A549 (cell line): Measurements from ENCODE around the gene DHRS4L2. TPM values are rescaled to one million over a fixed set of nuclear protein-coding genes. Genes with fewer than 3 reads are reported as not detected.
"Not testable (repeated sequence)": the region's sequence is repeated elsewhere in the genome, so short reads cannot be mapped to it uniquely, and the experiment has no call there.

Experiments
- ATAC-seq, 2 experiments: fragments of 200-7000 bp in 1 of 2; fragments of >200 bp in 1 of 2; cut with Nextera tagmentation in 1 of 2; cut with Tn5 transposase in 1 of 2; 3 replicates each; pipeline versions ENCODE4 v1.8.0 to v1.9.1; 2018 to 2020; ENCODE audit warnings: mild to moderate bottlenecking in 1 of 2, moderate library complexity in 1 of 2
- CTCF ChIA-PET: fragments of 300-600 bp; sonication (Branson Sonifier 250); formaldehyde crosslinking; extraction: SDS; loops from one replicate; lab custom pipeline; 2021; ENCODE audit warnings: antibody characterized with exemption, inconsistent platforms; lab: Yijun Ruan, JAX
- POLR2A ChIA-PET: fragments of 350-600 bp; formaldehyde crosslinking; extraction: SDS; loops from one replicate; lab custom pipeline; 2021; ENCODE audit warnings: antibody characterized with exemption, inconsistent platforms; lab: Yijun Ruan, JAX
- DNase-seq, 2 experiments: peaks; one replicate each; pipeline versions ENCODE4 v3.0.0 to v3.0.0-alpha.2; 2011 to 2016; ENCODE audit warnings: low read depth in 1 of 2, low spot score in 1 of 2
- FAIRE-seq: peaks from 2 replicates; lab custom pipeline; 2011; peaks lifted over from hg19 to GRCh38; lab: Jason Lieb, UNC
- H3K27ac ChIP-seq, 2 experiments: fragments of >200 bp; sonication (Bioruptor Twin); formaldehyde crosslinking; 3 replicates each; pipeline ENCODE4 v1.5.1; 2016 to 2017
- H3K4me1 ChIP-seq: fragments of >200 bp; sonication (Bioruptor Twin); formaldehyde crosslinking; 3 replicates; pipeline ENCODE4 v1.6.1; 2016
- H3K4me2 ChIP-seq: fragments of >200 bp; sonication (Bioruptor Twin); formaldehyde crosslinking; 3 replicates; pipeline ENCODE4 v1.6.1; 2016
- H3K4me3 ChIP-seq: fragments of >200 bp; sonication (Bioruptor Twin); formaldehyde crosslinking; 3 replicates; pipeline ENCODE4 v1.5.1; 2016
- H3K9me3 ChIP-seq: fragments of >200 bp; sonication (Bioruptor Twin); formaldehyde crosslinking; 3 replicates; pipeline ENCODE4 v1.6.1; 2016
- CBX8 ChIP-seq: fragments of 200-600 bp; sonication (generic); IDR thresholded peaks from 2 replicates; pipeline ENCODE4 v1.6.1; 2016
- CEBPB ChIP-seq, 2 experiments: fragments of >200 bp in 1 of 2; sonication (Bioruptor Twin) in 1 of 2; formaldehyde crosslinking in 1 of 2; IDR thresholded peaks; 2 replicates each; pipeline ENCODE4 v1.6.1; 2012 to 2016
- CHD4 ChIP-seq: fragments of 200-600 bp; sonication (generic); IDR thresholded peaks from 2 replicates; pipeline ENCODE4 v1.6.1; 2016; ENCODE audit warnings: antibody characterized with exemption, mild to moderate bottlenecking, borderline replicate concordance
- EP300 ChIP-seq, 2 experiments: fragments of >200 bp; sonication (Bioruptor Twin); formaldehyde crosslinking; IDR thresholded peaks; 2 replicates in 1 of 2; 3 replicates in 1 of 2; pipeline ENCODE4 v1.6.1; 2016 to 2017
- ESRRA ChIP-seq: fragments of 150-350 bp; IDR thresholded peaks from 2 replicates; pipeline ENCODE4 v1.6.1; 2014; ENCODE audit warnings: mild to moderate bottlenecking, low read length, borderline replicate concordance
- FOSB ChIP-seq: fragments of 250-450 bp; sonication (Bioruptor Pico); IDR thresholded peaks from 2 replicates; pipeline ENCODE4 v1.5.0; 2020; ENCODE audit warnings: mild to moderate bottlenecking, moderate library complexity
- FOSL2 ChIP-seq, 2 experiments: fragments of 450-650 bp in 1 of 2; fragments of >200 bp in 1 of 2; sonication (Bioruptor Twin) in 1 of 2; formaldehyde crosslinking; IDR thresholded peaks; 2 replicates each; pipeline versions ENCODE4 v1.5.0 to v1.6.1; 2016 to 2020; ENCODE audit warnings: mild to moderate bottlenecking in 1 of 2, moderate library complexity in 1 of 2
- GATA3 ChIP-seq: IDR thresholded peaks from 2 replicates; pipeline ENCODE4 v1.6.1; 2012; ENCODE audit warnings: borderline replicate concordance
- HDAC2 ChIP-seq: fragments of 200-600 bp; sonication (generic); IDR thresholded peaks from 2 replicates; pipeline ENCODE4 v1.6.1; 2016
- HOXB13 ChIP-seq: fragments of 250-450 bp; sonication (Bioruptor Pico); IDR thresholded peaks from 2 replicates; pipeline ENCODE4 v1.5.0; 2020; ENCODE audit warnings: low read depth, mild to moderate bottlenecking, moderate library complexity
- JUN ChIP-seq, 2 experiments: fragments of >200 bp; sonication (Bioruptor Twin); formaldehyde crosslinking; IDR thresholded peaks; 2 replicates in 1 of 2; 3 replicates in 1 of 2; pipeline ENCODE4 v1.6.1; 2016 to 2017
- JUNB ChIP-seq: fragments of >200 bp; sonication (Bioruptor Twin); formaldehyde crosslinking; IDR thresholded peaks from 2 replicates; pipeline ENCODE4 v1.6.1; 2016
- KDM1A ChIP-seq: fragments of 200-600 bp; sonication (generic); IDR thresholded peaks from 2 replicates; pipeline ENCODE4 v1.6.1; 2016; ENCODE audit warnings: low read depth, mild to moderate bottlenecking
- MAFK ChIP-seq: fragments of 450-650 bp; IDR thresholded peaks from 2 replicates; pipeline ENCODE4 v1.6.1; 2014; ENCODE audit not compliant: partially characterized antibody
- NFE2L2 ChIP-seq: fragments of 150-350 bp; conservative IDR thresholded peaks from 2 replicates; pipeline ENCODE4 v1.6.1; 2014; ENCODE audit warnings: low read length
- PHF8 ChIP-seq: fragments of 200-600 bp; sonication (generic); IDR thresholded peaks from 2 replicates; pipeline ENCODE4 v1.6.1; 2016; ENCODE audit warnings: low read depth, mild to moderate bottlenecking, antibody characterized with exemption, moderate library complexity, borderline replicate concordance
- RAD21 ChIP-seq, 2 experiments: fragments of >200 bp in 1 of 2; sonication (Bioruptor Twin) in 1 of 2; formaldehyde crosslinking in 1 of 2; IDR thresholded peaks in 1 of 2; conservative IDR thresholded peaks in 1 of 2; 2 replicates in 1 of 2; 3 replicates in 1 of 2; pipeline ENCODE4 v1.6.1; 2012 to 2018; ENCODE audit warnings: inconsistent platforms in 1 of 2
- SMC3 ChIP-seq: fragments of >200 bp; sonication (Bioruptor Twin); formaldehyde crosslinking; IDR thresholded peaks from 3 replicates; pipeline ENCODE4 v1.6.1; 2018; ENCODE audit warnings: inconsistent platforms
- SREBF2 ChIP-seq: fragments of 450-650 bp; IDR thresholded peaks from 2 replicates; pipeline ENCODE4 v1.6.1; 2014; ENCODE audit warnings: mild to moderate bottlenecking, moderate library complexity
- ZC3H11A ChIP-seq: fragments of 450-650 bp; IDR thresholded peaks from 2 replicates; pipeline ENCODE4 v1.6.1; 2014; ENCODE audit warnings: antibody characterized with exemption, mild to moderate bottlenecking
- WGBS: methylation state at CpG from one replicate; pipeline ENCODE4 v1.1.6; 2017; ENCODE audit errors: missing lambda C conversion rate; 5-methylcytosine and 5-hydroxymethylcytosine counted together
- polyA plus RNA-seq, 4 experiments: library from polyadenylated mRNA; depleted of rRNA in 3 of 4; stranded (reverse); fragments of >200 nt; fragmentation: RNase III in 1 of 4; extraction: RNeasy Plus Mini Kit Qiagen cat#74134 plus additional on column Dnase treatment in 1 of 4; gene quantifications; 2 replicates in 3 of 4; 3 replicates in 1 of 4; pipeline ENCODE4 v1.2.3, GENCODE V29; 2011 to 2017
- TF ChIP-seq, protein P1 (sequence below): fragments of >200 bp; sonication (Bioruptor Twin); formaldehyde crosslinking; IDR thresholded peaks from 2 replicates; pipeline ENCODE4 v1.6.1; 2016
- TF ChIP-seq, protein P2 (sequence below): fragments of >200 bp; sonication (Bioruptor Twin); formaldehyde crosslinking; IDR thresholded peaks from 3 replicates; pipeline ENCODE4 v1.6.1; 2016
- TF ChIP-seq, protein P3 (sequence below): IDR thresholded peaks from 2 replicates; pipeline ENCODE4 v1.6.1; 2012
- TF ChIP-seq, protein P4 (sequence below): IDR thresholded peaks from 2 replicates; pipeline ENCODE4 v1.6.1; 2012; ENCODE audit warnings: low read depth, borderline replicate concordance

Gene DHRS4L2
- polyA plus RNA-seq, 2 of the 4 experiments (the other 2 are of a cell fraction) = 18.8 to 25.6 TPM

DNA sequence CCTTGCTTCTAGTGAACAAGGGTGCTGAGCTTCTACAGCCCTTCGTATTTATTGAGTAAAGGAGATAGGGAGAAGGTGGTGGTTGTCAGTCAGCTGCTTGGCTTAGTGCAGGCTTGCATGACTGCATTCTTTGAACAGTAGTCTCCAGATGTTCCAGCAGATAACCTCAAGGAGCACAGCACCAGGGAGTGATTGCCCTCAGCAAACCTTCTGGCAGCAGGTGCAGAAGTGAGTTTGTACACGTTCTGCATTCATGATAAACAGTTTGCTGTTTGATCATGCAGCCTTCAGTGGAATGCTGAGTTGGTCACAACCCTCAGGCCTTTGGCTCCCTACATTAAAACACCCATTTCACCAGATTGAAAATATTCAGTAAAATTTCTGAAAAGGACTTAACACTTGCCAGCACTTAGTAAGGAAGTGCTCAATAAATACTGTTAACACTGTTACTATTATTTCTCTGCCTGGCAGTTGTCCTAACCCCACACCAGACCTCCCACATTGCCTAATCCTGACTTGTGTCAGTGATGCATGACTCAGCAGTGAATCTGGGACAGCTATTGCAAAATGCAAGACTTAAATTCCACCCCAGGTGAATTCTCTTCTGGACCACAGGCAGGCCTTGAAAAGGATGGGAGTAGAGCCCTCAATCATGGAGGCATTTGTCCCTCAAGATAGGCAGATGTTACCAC is 44.1 kb downstream of the DHRS4L2 start:
- CTCF ChIA-PET = interaction anchor here (0.8 to 2.5 kb wide), 8 partner anchors 11 to 474 kb away, joined by 3 to 14 read pairs (median 4); no protein-coding TSS in a partner anchor
- Histone ChIP-seq H3K4me1 (peaks cover 52% of the 10 kb centered on the region), H3K9me3 (no peaks in the 10 kb centered on the region), H3K4me3 (no peak overlapping the region), H3K27ac (peak overlapping the region; percentile 86 to 95), H3K4me2 (peak overlapping the region; percentile 80)
- no peak for FAIRE-seq
- peak; percentile 22 to 61 for ATAC-seq
- POLR2A ChIA-PET = no interaction called here
- DNase-seq = peak; percentile 41 to 92
- WGBS = 3% methylated on average over 2 of the region's 2 CpGs
- TF ChIP-seq PHF8 = no peak
- TF ChIP-seq EP300 (IDR thresholded peaks at IDR 0.05) = peak; percentile 59 to 85; a peak in 3 of 5 replicates
- no peak for TF ChIP-seq ZC3H11A
- peak; percentile 67 to 80; a peak in 3 of 5 replicates for TF ChIP-seq JUN (IDR thresholded peaks at IDR 0.05)
- no peak for TF ChIP-seq HOXB13 (CRISPR knock-in tag)
- TF ChIP-seq ESRRA = no peak
- TF ChIP-seq KDM1A = no peak
- TF ChIP-seq MAFK = peak; percentile 93
- TF ChIP-seq, protein P1, sequence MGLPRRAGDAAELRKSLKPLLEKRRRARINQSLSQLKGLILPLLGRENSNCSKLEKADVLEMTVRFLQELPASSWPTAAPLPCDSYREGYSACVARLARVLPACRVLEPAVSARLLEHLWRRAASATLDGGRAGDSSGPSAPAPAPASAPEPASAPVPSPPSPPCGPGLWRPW = peak; percentile 95
- TF ChIP-seq, protein P2, sequence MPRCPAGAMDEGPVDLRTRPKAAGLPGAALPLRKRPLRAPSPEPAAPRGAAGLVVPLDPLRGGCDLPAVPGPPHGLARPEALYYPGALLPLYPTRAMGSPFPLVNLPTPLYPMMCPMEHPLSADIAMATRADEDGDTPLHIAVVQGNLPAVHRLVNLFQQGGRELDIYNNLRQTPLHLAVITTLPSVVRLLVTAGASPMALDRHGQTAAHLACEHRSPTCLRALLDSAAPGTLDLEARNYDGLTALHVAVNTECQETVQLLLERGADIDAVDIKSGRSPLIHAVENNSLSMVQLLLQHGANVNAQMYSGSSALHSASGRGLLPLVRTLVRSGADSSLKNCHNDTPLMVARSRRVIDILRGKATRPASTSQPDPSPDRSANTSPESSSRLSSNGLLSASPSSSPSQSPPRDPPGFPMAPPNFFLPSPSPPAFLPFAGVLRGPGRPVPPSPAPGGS = peak; percentile 68; the same call in 1 of the 3 replicates
- TF ChIP-seq NFE2L2 = peak; percentile 92
- no peak for TF ChIP-seq SREBF2
- no peak for TF ChIP-seq FOSB
- no peak for TF ChIP-seq CHD4
- TF ChIP-seq CBX8 = no peak
- TF ChIP-seq, protein P3, sequence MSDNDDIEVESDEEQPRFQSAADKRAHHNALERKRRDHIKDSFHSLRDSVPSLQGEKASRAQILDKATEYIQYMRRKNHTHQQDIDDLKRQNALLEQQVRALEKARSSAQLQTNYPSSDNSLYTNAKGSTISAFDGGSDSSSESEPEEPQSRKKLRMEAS = peak; percentile 46; the same call in 1 of the 2 replicates
- peak; percentile 81 for TF ChIP-seq FOSL2 (IDR thresholded peaks at IDR 0.05)
- peak; percentile 81 for TF ChIP-seq FOSL2 (CRISPR knock-in tag; IDR thresholded peaks at IDR 0.05)
- TF ChIP-seq HDAC2 = no peak
- TF ChIP-seq, protein P4, sequence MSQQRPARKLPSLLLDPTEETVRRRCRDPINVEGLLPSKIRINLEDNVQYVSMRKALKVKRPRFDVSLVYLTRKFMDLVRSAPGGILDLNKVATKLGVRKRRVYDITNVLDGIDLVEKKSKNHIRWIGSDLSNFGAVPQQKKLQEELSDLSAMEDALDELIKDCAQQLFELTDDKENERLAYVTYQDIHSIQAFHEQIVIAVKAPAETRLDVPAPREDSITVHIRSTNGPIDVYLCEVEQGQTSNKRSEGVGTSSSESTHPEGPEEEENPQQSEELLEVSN = no peak
- TF ChIP-seq RAD21 (conservative IDR thresholded peaks at IDR 0.05 in 1 of 2, IDR thresholded peaks at IDR 0.05 in 1 of 2) = 0 out of 5 replicates have a peak, but pooled peaks of 1 of the 2 experiments have one; percentile 24
- TF ChIP-seq GATA3 = peak; percentile 72
- TF ChIP-seq JUNB = peak; percentile 84
- peak; percentile 99 to 100 for TF ChIP-seq CEBPB (IDR thresholded peaks at IDR 0.05)
- TF ChIP-seq SMC3 = 0 out of 3 replicates have a peak, but pooled peaks have one; percentile 25

DNA sequence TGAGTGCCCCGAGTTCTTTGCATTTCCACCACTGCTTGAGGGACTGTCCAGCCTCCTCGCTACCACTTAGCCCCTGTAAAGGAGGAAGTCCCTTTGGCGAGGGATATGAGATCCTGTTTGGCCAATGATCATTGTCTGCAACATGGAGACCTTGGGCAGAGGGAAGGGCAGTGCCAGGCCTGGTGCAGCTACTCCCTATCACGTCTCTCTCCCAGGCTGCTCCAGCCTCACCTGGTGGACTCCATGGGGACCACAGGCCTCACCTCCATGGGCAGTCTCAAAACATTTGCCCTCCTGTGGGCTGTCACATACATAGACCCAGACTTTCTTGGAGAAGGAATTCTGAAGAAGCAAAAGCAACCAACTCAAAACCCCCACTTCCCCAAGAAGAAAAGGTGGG is 47.0 kb downstream of the DHRS4L2 start:
- not testable (repeated sequence) for DNase-seq, FAIRE-seq, H3K9me3 ChIP-seq
- POLR2A ChIA-PET = interaction anchor here (0.9 kb wide), 2 partner anchors 58 to 78 kb away, joined by 4 read pairs; no protein-coding TSS in a partner anchor
- peak overlapping the region; percentile 80 for H3K4me2 ChIP-seq
- peak overlapping the region; percentile 95 to 96 for H3K27ac ChIP-seq
- peak; percentile 66 to 70 for ATAC-seq
- peaks cover 52% of the 10 kb centered on the region for H3K4me1 ChIP-seq
- peak overlapping the region; percentile 67 for H3K4me3 ChIP-seq
- CTCF ChIA-PET = interaction anchor here (0.8 to 1.2 kb wide), 7 partner anchors 12 to 127 kb away, joined by 3 to 5 read pairs (median 4); no protein-coding TSS in a partner anchor
- 50% methylated on average over 3 of the region's 4 CpGs for WGBS
